Measurements from ENCODE around the gene CEP135. TPM values are rescaled to one million over a fixed set of nuclear protein-coding genes. Genes with fewer than 3 reads are reported as not detected.

CEP135 gene
- total RNA-seq, 1 experiment from 2014 or later = 0.81 TPM

DNA sequence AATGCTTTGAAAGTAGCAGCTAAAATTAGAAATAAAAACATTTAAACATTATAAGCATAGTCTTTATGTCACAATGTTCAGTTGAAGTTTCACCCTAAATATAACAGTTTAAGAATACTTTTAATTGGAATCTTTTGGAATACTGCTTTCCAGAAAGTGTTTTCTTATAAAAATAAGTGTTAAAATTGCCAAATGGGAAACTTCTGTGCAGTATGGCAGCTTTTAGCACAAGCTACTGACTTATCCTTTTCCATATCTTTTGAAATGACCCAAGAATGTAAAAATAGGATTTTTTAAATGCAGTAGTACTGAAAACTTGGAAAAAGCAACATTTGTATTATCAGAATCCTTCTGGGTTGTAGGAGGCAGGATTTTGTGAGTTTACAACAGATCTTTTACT lies 34.2 kb downstream of the CEP135 start:
- in situ Hi-C loops (cut with HindIII; ENCODE audit: low pct_unique_long_range_greater_than_20kb, low sequenced_read_pairs) = no loop called here
- no peak for DNase-seq (ENCODE audit: low read depth)

DNA sequence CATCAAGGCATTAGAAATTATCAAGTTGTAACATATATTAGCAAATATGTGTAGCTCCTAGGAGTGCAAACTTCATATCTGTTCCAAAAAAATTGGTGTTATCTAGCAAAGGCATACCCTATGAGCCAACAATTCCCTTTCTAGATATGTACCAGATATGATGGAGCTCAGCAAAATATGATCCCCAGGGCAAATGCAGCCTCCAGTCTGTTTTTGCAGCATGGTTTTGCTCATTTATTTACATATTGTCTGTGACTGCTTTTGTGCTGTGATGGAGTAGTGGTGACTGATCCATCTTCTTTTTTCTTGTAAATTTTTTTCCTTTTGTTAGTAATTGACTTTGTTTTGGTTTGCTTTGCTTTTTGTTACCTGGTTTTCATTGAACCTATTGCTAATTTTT lies 41.0 kb downstream of the CEP135 start:
- in situ Hi-C loops (cut with HindIII; ENCODE audit: low pct_unique_long_range_greater_than_20kb, low sequenced_read_pairs) = no loop called here
- no peak for DNase-seq (ENCODE audit: low read depth)

DNA sequence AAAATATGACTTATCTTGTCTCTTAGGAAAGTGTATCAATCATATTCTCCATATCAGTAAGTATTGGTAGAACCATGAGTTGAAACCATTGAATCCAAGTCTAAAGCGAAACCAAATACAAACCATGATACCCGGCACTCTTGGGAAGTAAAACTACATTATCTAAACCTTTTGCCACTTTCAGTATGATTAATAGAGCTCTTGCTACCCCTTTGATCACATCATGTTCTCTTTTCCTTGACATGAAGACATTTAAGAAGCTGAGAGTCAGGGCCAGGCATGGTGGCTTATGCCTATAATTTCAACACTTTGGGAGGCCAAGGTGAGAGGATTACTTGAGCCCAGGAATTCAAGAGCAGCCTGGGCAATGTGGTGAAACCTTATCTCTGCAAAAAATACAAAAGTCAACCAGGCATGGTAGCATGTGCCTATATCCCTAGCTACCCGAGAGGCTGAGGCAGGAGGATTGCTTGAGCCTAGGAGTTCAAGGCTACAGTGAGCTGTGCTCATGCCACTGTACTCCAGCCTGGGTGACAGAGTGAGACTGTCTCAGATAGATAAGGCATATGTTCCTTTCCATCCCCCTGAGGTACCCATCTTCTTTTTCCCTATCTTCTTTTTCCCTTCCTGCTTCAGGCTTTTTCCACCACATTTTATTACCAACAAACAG lies 45.4 kb downstream of the CEP135 start:
- in situ Hi-C loops (cut with HindIII; ENCODE audit: low pct_unique_long_range_greater_than_20kb, low sequenced_read_pairs) = no loop called here
- no peak for DNase-seq (ENCODE audit: low read depth)

DNA sequence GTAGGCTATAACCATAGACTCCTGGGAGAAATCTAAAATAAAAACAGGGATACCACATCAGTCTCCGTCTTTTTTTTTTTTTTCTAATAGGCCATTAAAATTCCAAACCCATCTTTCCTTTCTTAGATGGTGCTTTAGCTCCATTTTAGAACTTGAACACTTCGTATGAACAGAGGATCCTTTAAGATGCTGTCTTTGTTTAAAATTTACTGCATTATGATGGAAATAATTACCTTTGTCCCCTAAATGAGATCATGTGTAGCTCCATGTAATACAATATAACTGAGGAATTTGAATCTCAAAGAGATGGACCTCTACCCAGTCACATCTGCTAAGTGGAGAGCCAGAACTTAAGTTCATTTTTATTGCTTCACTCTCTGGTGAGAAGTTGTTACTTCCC lies 47.9 kb downstream of the CEP135 start:
- no peak for DNase-seq (ENCODE audit: low read depth)
- in situ Hi-C loops (cut with HindIII; ENCODE audit: low pct_unique_long_range_greater_than_20kb, low sequenced_read_pairs) = no loop called here

DNA sequence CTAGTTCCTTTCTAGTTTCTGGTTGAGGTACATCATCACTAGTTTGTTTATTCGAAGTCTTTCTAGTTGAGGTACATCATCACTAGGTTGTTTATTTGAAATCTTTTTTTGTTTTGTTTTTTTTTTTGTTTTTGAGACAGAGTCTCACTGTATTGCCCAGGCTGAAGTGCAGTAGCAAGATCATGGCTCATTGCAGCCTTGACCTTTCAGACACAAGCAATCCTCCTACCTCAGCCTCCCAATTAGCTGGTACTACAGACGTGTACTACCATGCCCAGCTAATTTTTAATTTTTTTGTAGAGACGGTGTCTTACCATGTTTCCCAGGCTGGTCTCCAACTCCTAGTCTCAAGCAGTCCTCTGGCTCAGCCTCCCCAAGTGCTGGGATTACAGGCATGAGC lies 54.9 kb downstream of the CEP135 start:
- in situ Hi-C loops (cut with HindIII; ENCODE audit: low pct_unique_long_range_greater_than_20kb, low sequenced_read_pairs) = no loop called here
- no peak for DNase-seq (ENCODE audit: low read depth)

DNA sequence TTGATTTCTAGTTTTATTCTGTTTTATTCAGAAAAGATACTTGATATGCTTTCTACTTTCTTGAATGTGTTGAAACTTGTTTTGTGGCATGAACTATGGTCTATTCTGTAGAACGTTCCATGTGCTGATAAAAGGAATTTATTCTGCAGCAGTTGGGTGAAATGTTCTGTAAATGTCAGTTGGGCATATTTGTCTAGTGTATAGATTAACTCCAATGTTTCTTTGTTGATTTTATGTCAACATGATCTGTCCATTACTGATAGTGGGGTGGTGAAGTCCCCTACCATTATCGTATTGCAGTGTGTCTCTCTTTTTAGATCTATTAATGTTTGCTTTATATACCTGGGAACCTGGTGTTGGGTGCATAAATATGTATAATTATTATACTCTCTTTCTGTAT lies 55.5 kb downstream of the CEP135 start:
- no peak for DNase-seq (ENCODE audit: low read depth)
- in situ Hi-C loops (cut with HindIII; ENCODE audit: low pct_unique_long_range_greater_than_20kb, low sequenced_read_pairs) = no loop called here

DNA sequence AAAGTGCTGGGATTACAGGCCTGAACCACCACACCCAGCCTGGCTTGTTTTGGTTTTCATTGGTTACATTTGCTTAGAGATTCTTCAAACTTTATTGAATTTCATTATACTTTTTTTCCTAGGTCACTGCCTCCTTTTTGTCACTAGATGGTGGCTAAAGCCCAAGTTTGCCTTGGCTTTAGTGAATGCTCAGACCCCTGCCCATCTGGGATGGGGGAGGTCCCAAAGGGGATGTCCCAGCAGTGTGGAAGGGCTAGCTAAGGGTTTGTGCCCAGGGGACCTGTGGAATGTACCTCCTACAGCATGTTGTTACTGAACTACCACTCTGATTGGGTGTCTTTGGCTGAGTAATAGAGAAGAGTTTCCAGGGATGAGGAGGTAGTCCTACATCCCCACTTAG lies 58.4 kb downstream of the CEP135 start:
- no peak for DNase-seq (ENCODE audit: low read depth)

DNA sequence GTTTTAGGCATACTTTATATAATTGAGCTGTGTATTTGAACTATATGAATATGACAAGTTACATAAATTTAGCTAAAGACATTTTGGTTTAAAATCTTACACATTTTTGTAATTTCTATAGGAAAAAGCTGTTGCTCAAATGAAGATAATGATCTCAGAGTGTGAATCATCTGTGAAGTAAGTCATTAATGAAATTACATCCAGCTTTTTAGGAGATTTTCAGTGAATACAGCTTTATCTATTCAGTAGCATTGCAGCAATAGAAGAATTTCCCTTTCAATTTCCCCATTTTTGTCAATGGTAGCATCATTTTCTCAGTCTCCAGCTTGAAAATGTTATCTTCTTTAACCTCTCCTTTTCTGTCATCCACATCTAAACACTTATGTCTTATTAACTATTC lies 59.5 kb downstream of the CEP135 start:
- in situ Hi-C loops (cut with HindIII; ENCODE audit: low pct_unique_long_range_greater_than_20kb, low sequenced_read_pairs) = no loop called here
- no peak for DNase-seq (ENCODE audit: low read depth)

More for the DNA sequence above, 58.4 kb downstream of the CEP135 start:
- in situ Hi-C loops (cut with HindIII; ENCODE audit: low pct_unique_long_range_greater_than_20kb, low sequenced_read_pairs) = no loop called here

DNA sequence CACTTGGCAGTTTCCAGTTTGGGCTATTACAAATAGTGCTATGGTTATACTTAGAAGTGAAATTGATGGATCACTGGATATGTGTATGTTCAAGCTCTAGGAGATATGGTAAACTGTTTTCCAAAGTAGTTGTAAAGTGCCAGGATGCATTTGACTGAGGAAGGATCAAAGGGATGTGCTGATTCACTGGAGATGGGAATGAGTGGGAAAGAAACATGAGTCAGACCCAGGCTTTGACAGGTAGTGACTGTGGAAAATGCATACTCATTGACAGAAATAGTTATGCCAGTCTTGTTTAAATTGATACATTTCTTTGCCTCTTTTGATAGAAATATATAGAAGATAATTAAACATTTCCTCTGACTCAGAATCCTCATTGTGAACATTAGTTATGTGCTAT lies 77.9 kb downstream of the CEP135 start:
- peak; percentile 53 for DNase-seq (ENCODE audit: low read depth)
- in situ Hi-C loops (cut with HindIII; ENCODE audit: low pct_unique_long_range_greater_than_20kb, low sequenced_read_pairs) = no loop called here

DNA sequence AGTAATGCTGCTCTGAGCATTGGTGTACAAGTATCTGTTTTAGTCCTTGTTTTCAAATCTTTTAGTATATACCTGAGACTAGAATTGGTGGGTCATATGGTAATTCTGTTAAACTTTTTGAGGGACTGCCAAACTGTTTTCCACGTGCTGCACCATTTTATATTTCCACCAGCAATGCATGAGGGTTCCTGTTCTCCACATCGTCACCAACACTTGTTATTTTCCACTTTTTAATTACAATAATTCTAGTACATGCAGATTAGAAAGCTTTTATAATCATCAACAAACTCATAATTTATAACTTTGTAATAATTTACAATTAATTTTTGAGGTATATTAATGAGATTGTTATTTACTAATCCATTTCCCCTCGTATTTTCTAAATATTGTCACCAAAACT lies 79.4 kb downstream of the CEP135 start:
- in situ Hi-C loops (cut with HindIII; ENCODE audit: low pct_unique_long_range_greater_than_20kb, low sequenced_read_pairs) = no loop called here
- no peak for DNase-seq (ENCODE audit: low read depth)

DNA sequence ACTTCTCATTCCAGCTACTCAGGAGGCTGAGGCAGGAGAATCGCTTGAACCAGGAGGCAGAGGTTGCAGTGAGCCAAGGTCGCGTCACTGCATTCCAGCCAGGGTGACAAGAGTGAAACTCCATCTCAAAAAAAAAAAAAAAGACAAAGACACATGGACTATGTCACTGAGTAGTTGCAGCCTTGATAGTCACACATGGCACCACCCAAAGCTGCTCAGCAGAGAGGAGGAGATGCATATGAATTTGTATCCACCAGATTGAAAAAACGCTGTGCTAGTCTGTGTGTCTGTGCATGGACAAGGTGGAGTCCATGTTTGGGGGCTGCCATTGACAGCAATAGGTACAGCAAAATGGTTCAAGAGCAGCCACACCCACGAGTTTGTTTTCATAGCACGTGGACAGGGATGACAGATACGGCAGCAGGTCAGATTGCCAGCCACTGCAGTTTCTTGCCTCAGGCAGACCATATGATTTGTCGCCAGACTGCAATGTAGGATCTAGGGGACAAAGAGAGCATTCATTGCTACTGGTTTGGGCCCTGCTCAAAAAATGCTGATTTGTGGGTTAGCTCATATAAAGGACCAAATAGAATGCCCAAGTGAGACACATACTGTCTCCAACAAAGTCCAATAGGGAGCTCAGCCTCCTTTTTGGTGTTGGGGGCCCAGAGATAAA lies 89.9 kb downstream of the CEP135 start:
- in situ Hi-C loops (cut with HindIII; ENCODE audit: low pct_unique_long_range_greater_than_20kb, low sequenced_read_pairs) = no loop called here

DNA sequence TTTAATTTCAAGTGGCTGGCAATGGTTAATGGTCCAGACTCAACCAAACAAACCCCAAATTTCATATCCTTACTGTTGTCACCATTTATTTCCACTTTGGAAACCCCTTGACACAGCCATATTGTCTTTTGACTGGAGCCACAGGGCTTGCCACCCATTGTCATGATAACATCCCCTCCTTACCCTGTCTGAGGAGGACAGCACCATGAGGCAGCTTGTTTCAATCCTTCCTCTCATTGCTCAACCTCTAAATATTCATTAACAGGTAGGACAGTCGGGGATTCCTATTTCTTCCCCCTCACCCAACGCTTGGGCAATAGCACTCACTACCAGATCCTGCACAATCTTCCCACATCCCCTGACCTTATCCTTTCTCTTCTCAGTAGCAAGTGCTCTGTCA lies 92.1 kb downstream of the CEP135 start:
- no peak for DNase-seq (ENCODE audit: low read depth)
- in situ Hi-C loops (cut with HindIII; ENCODE audit: low pct_unique_long_range_greater_than_20kb, low sequenced_read_pairs) = no loop called here

More for the DNA sequence above, 89.9 kb downstream of the CEP135 start:
- no peak for DNase-seq (ENCODE audit: low read depth)

DNA sequence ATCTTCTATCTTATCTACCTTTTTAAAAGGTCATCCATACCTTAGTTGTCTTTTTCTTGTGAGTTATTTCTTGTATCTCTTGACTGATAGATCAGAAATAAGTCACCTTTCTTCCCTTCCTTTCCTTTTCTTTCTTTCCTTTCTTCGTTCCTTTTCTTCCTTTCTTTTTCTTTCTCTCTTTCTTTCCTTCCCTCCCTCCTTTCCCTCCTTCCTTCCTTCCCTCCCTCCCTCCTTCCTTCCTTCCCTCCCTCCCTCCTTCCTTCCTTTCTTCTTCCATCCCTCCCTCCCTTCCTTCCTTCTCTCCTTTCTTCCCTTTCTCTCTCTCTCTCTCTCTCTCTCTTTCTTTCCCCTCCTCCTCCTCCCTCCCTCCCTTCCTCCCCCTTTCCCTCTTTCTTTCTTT lies 93.5 kb downstream of the CEP135 start:
- in situ Hi-C loops (cut with HindIII; ENCODE audit: low pct_unique_long_range_greater_than_20kb, low sequenced_read_pairs) = no loop called here
- no peak for DNase-seq (ENCODE audit: low read depth)

DNA sequence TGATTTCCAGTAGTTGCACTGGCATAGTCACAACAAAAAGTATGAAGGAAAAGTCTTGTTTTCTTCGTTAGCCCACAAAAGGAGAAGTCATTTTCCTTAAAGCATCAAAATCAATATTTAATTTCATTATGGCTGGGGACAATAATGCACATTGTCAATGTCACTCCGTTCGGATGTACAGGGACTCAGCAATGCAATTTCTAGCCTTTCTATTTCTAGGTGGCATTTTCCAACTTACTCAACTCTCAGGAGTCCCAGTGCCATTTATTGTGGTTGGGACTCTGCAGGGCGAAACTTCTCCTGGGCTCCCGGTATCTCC lies 99.6 kb downstream of the CEP135 start:
- in situ Hi-C loops (cut with HindIII; ENCODE audit: low pct_unique_long_range_greater_than_20kb, low sequenced_read_pairs) = no loop called here
- DNase-seq (ENCODE audit: low read depth) = no peak

DNA sequence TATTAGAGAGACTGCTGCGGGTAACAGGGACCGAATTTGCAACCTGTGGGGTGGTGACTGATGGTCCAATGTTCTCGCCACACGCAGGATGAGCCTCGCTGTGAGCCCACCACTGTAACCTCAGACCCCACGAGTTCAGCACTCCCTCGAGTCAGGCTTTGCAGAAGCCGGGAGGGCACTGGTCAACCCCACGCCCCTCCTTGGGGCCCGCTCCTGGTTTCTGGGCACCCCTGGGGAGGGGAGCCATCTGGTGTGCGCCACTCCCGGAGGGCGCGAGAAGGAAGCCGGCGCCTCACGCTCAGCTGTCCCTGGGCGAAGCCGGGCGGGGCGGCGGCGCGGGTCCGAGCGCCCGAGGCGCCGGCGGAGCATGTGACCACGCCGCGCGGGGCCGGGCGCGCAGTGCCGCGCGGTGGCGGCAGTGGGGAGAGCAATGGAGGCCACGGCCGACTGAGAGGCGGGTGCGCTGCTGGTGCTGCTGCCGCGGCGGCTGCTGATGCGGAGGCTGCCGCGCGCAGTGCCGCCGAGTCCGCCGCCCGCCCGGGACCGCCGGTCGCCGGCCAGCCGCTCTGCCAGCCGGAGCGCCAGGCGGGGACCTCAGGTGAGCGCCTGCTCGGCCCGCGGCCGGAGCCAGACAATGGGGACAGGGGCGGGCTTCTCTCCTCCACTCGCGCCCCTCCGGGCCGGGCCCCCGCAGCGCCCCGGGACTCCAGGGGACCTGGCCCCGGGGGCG lies 100.1 kb downstream of the CEP135 start:
- DNase-seq (ENCODE audit: low read depth) = peak; percentile 45
- in situ Hi-C loops (cut with HindIII; ENCODE audit: low pct_unique_long_range_greater_than_20kb, low sequenced_read_pairs) = no loop called here

DNA sequence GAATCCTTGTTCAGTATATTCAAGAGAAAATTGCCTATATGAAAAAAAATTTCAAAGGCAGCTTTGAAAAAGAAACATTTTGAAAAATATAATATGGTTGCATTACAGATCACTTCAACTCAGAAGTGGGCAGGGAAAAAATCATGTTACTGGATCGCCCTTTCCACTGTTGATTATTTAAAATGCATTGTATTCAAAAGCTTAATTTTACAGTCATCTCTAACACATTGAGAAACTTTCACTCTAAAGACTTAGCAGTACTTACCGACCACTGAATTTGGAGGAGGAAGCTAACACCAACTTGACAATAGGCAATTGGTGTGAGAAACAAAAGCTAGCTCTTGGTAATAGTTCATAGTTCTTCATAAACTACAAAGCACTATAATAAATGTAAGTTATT lies 101.9 kb downstream of the CEP135 start:
- in situ Hi-C loops (cut with HindIII; ENCODE audit: low pct_unique_long_range_greater_than_20kb, low sequenced_read_pairs) = no loop called here
- no peak for DNase-seq (ENCODE audit: low read depth)

DNA sequence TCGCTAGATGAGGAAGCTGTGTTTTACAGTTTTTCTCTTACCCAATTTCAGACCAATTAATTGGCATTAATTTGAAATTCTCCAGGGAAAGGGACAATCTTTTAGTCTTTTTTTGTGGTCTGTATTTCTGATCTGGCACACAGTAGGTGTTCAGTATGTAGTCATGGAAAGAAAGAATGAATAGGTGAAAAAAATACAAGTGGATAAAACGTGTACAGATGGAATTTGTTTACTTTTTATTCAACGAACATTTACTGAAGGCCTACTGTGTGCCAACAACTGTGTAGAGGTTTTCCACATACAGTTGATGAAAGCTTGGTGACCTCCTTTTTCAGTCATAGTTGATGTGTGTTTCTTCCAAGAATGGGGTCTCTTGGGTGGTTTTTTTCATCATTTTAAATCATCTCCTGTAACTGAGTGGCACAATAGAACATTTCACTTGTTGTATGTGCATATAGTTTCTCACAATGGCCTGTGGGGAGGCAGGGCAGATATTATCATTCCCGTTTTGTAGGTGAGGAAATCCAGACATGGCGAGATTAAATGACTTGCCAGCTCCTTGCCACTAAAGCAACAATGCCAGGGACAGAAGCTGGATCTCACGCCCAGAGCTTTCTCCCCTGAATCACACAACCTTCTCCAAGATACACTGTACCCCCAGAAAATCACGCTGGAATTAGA lies 102.4 kb downstream of the CEP135 start:
- in situ Hi-C loops (cut with HindIII; ENCODE audit: low pct_unique_long_range_greater_than_20kb, low sequenced_read_pairs) = no loop called here
- no peak for DNase-seq (ENCODE audit: low read depth)

DNA sequence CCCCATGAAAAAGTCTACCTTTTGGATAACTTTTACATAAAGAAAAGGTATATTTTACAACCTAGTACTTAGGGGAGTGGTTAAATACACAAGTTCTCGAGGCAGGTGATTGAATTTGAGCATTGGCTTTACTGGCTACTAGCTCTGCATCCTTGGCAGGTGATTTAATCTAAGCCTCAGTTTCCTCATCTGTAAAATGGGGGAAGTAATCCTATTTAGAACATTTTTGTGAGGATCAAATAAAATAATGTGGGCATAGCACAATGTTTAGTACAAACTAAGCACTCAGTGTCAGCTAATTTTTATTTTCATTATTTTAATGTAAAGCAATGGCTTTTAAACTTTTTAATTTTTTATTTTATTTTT lies 102.9 kb downstream of the CEP135 start:
- in situ Hi-C loops (cut with HindIII; ENCODE audit: low pct_unique_long_range_greater_than_20kb, low sequenced_read_pairs) = no loop called here
- no peak for DNase-seq (ENCODE audit: low read depth)

DNA sequence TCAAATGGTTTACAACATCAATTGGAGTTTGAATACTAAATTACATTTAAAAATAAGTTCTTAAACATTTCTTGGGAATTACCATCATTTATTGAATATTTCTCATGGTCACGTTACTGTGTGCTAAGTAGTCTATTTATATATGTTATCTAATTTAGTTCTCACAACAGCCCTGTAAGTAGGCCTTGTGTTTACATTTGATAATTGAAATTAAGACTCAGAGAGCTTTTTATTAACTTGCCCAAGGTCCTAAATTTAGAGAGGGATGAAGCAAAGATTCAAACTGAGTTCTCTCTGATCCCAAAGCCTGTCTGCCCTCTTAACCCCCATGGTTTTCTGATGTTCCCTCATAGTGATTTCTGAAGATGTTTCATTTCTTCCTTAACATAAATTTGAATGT lies 103.7 kb downstream of the CEP135 start:
- in situ Hi-C loops (cut with HindIII; ENCODE audit: low pct_unique_long_range_greater_than_20kb, low sequenced_read_pairs) = no loop called here
- no peak for DNase-seq (ENCODE audit: low read depth)

All from Caki2 (cell line).